ENCODE data around the gene ETFA.

Gene ETFA

DNA sequence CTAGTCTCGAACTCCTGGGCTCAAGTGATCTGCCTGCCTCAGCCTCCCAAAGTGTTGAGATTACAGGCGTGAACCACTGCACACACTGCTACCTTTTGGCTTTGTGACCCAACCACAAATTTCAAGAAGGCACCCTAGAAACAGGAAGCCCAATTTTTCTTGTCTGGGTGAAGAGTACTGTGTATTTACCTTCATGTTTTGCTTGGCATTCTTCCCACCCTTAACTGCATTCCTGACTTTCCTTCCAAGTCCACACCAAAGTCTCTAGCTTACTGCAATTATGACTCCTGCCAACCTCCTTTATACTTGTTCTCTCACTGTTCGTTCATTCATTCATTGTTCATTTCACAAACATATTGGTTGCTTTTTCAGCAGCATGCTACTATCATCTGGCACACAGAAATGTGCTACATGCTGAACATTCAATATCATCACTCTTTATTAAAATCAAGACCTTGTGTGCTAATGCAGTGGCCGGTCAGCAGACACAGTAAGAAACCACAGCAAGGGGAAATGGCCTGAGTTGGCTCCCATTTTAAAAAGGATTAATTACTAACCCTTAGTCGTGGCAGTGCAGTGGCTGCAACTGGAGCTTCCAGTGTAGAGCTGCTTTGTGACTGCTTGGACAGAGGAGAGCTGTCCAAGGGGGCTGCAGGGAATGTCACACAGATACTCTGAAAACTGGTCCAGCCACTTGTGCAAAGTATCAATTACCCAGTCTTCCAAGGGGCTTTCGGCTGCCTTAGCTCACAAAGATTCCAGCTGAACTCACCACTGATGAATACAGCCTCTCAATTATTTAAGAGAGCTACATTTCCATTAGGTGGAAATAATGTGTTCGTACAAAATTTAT lies 94.0 kb downstream of the ETFA start:
- no peak for DNase-seq (ENCODE audit: low read depth in 2 of 2)

DNA sequence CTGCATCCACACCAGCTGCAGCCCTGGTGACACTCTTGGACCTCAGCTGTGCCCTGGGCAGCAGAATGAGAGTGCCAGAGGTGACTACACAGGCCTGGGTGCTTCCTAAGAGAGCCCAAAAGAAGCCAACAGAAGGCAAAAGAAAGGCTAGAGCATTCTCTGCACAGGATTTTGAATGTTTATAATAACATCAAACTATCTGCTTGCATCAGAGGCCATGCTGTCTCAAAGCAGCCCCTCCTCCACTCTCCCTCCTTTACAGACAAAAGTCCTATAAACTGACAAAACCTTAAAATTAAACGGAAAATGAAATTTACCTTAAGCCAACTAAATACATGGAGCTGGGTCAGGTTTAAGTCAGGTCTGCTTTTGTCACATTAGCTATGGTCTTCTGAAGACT lies 95.6 kb downstream of the ETFA start:
- DNase-seq (ENCODE audit: low read depth in 2 of 2), result no peak

DNA sequence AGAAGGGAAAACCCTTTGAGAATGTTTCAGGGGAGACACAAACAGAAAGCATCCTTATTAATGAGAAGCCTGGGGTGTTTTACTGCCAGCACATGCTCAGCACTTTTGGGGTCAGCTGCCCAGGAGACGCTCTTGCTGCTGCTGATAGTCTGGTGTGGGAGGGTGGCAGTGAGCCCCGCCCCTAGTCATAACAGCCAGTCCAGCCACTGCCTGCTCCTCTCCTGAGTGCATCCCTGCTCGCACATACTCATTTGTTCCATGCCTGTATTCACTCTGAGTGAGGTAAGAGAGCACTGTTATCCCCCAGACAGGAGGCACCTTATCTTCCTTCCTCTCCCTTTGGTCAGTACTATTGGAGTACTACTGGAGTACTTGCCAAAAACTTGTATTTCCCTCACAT lies 101.3 kb downstream of the ETFA start:
- no peak for DNase-seq (ENCODE audit: low read depth in 2 of 2)

DNA sequence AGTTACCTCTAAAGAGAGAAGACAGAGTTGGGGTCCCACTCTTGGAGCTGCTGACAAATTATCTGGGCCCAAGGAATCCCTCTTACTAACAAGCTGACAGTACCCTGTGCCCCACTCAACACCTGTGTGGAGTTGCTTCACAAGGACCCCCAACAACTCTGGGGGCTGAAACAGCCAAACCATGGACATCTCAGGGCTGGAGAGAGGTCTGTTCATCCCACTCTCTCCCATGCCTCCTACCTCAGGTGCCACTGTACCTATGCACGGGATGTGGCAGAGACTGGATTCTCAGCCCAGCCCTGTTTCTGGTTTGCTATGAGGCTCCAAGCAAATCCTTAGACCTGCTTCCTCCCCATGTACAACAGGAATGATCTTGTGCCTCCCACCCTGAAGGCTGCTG lies 101.7 kb downstream of the ETFA start:
- no peak for DNase-seq (ENCODE audit: low read depth in 2 of 2)

DNA sequence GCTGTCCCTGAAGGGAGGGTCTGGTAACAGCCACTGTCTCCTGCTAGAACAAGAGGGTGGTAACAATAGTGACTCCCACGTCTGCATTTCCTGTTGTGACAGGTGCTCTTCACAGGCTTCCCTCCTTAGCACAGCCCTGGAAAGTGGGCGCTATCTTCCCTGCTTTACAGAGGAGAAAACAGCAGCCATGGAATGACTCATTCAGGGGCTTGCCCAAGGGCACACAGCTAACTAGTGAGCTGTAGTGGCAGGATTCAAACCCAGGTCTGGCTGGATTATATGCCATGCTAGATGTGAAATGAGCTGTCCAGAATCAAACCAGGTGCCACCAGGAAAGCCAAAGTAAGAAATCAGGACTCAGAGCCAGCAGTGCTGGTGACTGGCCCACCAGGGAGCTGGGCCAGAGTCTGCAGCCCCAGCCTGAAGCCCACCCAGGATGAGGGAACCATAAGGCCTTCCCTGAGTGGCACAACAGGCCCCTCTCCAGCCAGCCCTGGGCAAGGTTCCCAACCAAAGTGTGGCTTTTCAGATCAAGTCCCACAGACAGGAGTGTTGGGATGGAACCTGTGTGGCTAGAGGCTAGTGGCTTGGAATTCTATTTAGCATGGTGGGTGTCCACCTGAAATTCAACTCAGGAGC lies 102.4 kb downstream of the ETFA start:
- no peak for DNase-seq (ENCODE audit: low read depth in 2 of 2)

- DNase-seq (ENCODE audit: low read depth in 2 of 2), result no peak
These were observed 103.0 kb downstream of the ETFA start for GRCh38 chr15:76208084-76208785.

DNA sequence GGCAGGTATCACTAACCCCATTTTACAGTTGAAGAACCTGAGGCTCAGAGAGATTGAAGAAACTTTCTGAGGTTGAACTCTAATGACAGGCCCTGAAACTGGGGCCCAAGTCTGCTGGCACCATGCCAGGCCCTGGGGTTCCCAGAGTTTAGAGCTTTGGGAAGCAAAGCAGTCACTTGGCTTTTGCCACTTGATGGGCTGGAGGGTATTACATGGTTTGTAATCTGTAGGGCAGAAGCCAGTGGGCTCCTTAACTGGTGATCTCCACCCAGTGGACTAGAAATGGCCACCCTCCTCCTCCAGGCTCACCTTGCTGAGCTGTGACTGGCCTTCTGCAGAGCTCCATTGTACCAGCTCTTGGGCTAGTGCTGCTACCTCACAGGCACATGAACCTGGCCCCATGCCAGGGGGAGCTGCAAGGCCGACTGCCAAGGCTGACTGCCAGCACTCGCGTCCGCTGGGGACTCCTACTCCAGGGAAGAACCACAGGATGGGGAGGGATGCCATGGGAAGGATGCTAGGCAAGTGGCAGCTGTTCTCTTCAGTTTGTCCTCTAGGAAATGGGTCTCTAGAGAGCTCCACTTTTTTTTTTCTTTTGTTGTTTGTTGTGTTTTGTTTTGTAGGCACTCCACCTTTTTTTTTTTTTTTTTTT lies 104.8 kb downstream of the ETFA start:
- DNase-seq (ENCODE audit: low read depth in 2 of 2), result no peak

DNA sequence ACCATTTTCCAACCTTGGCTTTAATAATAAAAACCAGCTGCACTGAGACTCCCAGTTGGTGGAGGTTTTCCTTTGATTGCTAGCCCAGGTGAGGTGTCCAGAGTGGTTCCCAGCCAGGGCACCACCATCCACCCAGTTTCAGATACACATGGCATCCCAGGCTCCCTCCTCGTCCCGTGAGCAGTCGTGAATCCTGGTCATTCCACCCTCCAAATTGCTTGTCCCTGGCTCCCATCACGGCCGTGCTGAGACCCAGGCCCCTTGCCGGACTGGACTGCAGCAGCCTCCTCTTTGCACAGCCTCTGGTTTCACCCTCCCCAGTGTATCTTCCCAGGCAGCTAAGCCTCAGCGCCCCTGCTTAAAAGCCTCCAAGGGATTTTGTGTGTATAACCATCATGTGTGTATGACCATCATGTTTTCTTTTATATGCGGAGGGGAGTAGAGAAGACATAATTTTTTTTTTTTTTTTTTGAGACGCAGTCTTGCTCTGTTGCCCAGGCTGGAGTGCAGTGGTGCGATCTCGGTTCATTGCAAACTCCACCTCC lies 106.3 kb downstream of the ETFA start:
- DNase-seq (ENCODE audit: low read depth in 2 of 2), result no peak

DNA sequence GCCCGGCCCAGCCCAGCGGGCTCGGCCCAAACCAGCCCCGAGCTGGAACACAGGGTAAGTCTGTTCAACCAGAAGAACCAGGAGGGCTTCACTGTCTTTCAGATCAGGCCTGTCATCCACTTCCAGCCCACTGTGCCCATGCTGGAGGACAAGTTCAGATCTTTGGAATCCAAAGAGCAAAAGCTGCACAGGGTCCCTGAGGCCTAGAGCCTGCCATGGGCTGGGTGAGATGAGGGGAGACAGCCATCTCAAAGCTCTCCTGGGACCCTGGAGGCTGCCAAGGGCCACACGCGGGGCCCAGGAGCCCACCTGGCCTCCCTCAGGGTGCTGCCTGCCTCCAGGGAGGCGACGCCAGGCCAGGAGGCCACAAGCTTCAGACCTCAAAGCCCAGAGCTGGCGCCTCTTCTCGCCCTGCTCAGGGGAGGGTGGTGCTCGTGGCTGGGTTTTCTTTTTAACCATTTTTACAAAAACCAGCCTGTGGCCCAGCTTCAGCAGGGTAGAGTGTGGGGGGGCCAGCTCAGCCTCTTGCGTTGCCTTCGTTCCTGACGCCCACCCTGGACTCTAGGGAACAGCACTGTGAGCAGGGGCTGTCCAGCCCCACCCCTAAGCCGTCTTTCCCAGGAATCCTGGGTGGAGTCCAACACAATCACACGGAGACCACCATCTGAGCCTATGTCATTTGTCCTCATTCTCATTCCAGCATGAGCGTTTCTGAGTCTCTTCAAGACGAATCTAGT lies 107.0 kb downstream of the ETFA start:
- DNase-seq (ENCODE audit: low read depth in 2 of 2), result no peak

DNA sequence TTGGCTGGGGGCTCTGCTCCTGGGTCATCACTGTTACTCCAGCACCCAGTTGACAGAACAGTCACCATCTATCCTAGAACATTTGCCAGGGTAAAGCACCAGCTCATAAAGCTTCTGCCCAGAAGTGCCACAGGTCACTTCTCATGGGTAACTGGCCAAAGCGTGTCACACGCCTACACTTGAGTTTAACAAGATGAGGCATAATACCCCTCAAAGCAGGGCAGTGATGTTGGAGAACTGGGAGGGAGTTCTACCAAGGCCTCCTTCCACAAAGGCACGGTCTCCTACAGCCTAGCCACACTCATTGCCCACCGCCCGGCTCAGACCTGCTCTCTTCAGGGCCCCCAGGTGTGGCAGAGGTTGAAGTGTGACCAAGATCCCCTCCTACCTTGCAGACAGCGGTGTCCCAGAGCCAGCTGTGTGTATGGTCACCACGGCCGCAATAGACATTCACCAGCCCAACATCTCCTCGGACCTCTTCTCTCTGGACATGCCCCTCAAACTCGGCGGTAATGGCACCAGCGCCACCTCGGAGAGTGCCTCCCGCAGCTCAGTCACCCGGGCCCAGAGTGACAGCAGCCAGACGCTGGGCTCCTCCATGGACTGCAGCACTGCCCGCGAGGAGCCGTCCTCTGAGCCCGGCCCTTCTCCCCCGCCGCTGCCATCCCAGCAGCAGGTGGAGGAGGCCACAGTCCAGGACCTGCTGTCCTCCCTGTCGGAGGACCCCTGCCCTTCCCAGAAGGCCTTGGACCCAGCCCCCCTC lies 107.7 kb downstream of the ETFA start:
- DNase-seq (ENCODE audit: low read depth in 2 of 2), result no peak

DNA sequence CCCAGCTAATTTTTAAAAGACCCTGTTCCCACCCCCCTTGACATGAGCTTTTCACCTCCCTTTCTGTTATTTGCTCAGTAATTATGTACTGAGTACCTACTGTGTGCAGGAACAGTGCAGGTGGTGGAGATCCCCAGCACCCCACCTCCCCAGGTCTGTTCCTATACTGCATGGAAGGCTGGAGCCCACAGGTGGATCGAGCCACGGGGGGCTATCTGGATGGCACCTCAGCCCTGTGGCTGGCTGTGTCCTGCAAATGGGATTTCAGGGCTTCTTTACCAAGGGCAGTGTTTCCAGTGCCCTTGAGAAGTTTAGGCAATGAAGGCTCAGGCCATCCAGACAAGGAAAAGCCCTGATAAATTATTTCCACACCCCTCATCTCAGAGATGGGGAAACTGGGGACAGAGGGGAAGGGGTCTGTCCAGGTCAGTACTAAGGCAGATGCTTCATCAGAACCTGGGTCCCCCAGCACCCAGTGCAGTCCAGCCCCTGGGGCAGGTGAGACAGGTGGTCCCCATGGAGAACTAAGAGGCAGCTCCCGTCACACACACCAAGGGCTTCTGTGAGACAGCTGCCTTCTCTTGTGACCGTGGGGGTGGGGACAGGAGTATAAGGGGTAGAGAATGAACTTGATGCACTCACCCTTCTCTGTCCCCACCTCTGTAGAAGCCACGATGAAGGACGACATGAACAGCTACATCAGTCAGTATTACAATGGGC lies 109.6 kb downstream of the ETFA start:
- DNase-seq (ENCODE audit: low read depth in 2 of 2), result no peak

DNA sequence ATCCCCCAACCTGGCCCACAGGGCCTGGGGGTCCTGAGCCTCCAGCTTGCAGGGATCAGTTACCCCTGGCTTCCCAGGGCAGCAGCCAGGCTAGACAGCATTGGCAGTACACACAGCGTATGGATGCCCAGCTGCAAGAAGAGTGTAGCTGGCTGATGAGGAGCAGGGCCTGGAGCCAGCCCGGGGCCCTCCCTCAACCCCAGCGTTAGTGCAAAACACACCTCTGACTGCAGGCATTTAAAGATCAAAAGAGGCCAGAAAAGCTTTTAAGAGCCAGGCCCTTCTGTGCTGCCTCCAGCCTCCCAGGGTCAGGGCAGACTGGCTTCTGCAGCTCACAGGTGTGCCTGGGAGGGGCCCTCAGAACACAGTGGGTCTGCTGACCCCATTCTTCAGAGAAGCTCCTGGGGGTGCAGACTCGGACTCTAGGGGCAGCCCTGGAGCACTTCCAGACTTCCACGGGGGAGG lies 110.6 kb downstream of the ETFA start:
- no peak for DNase-seq (ENCODE audit: low read depth in 2 of 2)

DNA sequence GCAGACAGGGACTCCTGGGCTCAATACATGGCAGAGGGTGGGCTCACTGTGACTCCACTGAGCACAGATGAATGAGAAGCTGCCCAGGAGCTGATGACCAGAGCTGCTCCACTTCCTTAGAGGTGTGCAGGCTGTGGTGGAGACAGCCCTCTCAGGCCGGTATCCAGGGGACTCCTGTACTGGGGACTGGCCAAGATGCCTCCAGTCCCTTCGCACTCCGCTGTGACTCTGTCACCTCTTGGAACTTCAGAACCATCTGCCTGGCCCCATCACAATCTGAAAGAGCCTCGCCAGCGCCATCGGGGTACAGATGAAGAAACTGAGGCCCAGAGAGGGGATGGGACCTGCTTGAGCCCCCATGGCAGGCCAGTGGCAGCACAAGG lies 111.2 kb downstream of the ETFA start:
- no peak for DNase-seq (ENCODE audit: low read depth in 2 of 2)

GRCh38 chr15:76199106-76200082 lies 111.9 kb downstream of the ETFA start:
- DNase-seq (ENCODE audit: low read depth in 2 of 2), result no peak

DNA sequence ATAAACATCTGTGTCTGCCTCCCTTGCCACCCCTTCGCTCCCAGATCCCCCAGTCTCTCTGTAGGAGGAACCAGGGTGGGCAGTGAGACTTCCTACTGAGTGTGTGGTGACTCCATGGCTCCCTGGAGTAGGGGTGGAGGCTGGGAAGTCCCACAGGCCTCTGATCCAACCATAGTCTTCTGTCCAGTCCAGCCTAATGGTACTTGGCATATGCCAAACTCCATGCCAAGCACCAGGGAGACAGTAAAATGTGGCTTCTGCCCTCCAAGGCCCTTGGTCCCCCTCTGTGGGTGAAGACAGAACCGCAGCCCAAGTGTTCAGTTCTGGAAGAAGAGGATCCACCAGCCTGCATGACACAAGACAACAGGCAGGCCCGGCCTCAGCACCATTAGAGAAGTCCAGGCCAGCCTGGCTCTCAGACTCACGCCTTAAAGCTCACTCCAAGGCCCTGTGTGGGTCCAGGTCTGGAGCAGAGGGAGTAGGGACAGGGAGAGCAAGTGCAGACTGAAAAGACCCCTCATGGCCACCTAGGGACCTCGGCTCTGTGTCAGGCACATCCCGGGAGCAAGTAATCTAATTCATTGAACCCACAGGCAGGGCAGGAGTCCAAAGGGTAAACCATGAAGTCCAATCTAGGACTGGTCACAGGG lies 112.7 kb downstream of the ETFA start:
- DNase-seq (ENCODE audit: low read depth in 2 of 2), result no peak

GRCh38 chr15:76197703-76198455 lies 113.4 kb downstream of the ETFA start:
- no peak for DNase-seq (ENCODE audit: low read depth in 2 of 2)

Measured in stimulated activated CD4-positive, alpha-beta T cell treated with anti-CD3 and anti-CD28 coated beads, Interleukin-12 subunit alpha, Interleukin-12 subunit beta, amount 100 ng/mL, for 24 hours (primary cell).